ENCODE data around the gene RPL38.

- TF ChIP-seq POLR2A (IDR thresholded peaks at IDR 0.05; ENCODE audit: low read length) (0 out of 2 replicates have a peak, but pooled peaks have one; percentile 0), EP300 (IDR thresholded peaks at IDR 0.05) (no peak), CTCF (IDR thresholded peaks at IDR 0.05) (no peak), RAD21 (conservative IDR thresholded peaks at IDR 0.05 in 1 of 2, IDR thresholded peaks at IDR 0.05 in 1 of 2) (no peak), FOSL2 (IDR thresholded peaks at IDR 0.05) (no peak), FOSL2 (CRISPR knock-in tag; IDR thresholded peaks at IDR 0.05) (no peak), RCOR1 (IDR thresholded peaks at IDR 0.05; ENCODE audit: low read depth, low read length) (no peak), MAFK (IDR thresholded peaks at IDR 0.05; ENCODE audit: partially characterized antibody) (no peak), MAZ (IDR thresholded peaks at IDR 0.05; ENCODE audit: borderline replicate concordance, low read depth, low read length) (no peak)
- TF ChIP-seq, protein P1, sequence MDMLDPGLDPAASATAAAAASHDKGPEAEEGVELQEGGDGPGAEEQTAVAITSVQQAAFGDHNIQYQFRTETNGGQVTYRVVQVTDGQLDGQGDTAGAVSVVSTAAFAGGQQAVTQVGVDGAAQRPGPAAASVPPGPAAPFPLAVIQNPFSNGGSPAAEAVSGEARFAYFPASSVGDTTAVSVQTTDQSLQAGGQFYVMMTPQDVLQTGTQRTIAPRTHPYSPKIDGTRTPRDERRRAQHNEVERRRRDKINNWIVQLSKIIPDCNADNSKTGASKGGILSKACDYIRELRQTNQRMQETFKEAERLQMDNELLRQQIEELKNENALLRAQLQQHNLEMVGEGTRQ (IDR thresholded peaks at IDR 0.05), result no peak
These were observed 7.8 kb downstream of the RPL38 start for GRCh38 chr17:74211141-74211911.

Measured in A549 (cell line).